Hair follicle dermal papilla cell (primary cell): ENCODE measurements around the gene VPS11. TPM values are rescaled to one million over a fixed set of nuclear protein-coding genes. Genes with fewer than 3 reads are reported as not detected.

Experiments used
- total RNA-seq: library from RNA; depleted of rRNA; stranded (reverse); fragments of >200 nt; gene quantifications from 2 replicates; pipeline ENCODE4 v1.2.3, GENCODE V29; 2012

VPS11 gene
- 29.4 and 31.7 TPM in 2 replicates for total RNA-seq

GRCh38 chr11:119067371-119068222 lies at the start of gene VPS11:
Gene VPS11, plus strand, starts transcription at chr11:119067818. Its CDS starts 6 bp downstream, at chr11:119067824.

GRCh38 chr11:119018074-119018938 lies 49.3 kb upstream of the VPS11 start, which contains the start of the genes RPS25 and TRAPPC4:
Gene RPS25, minus strand, starts transcription at chr11:119018343. Its CDS starts 59 bp downstream, at chr11:119018284.
Gene TRAPPC4, plus strand, starts transcription at chr11:119018766. Its CDS starts 30 bp downstream, at chr11:119018796.

GRCh38 chr11:119030329-119031047 lies 37.1 kb upstream of the VPS11 start, which contains the start of gene SLC37A4:
Gene SLC37A4, minus strand, starts transcription at chr11:119030877.

GRCh38 chr11:119057000-119057769 lies 10.4 kb upstream of the VPS11 start, which contains the start of gene HYOU1:
Gene HYOU1, minus strand, starts transcription at chr11:119057205. Its CDS starts 1,045 bp downstream, at chr11:119056160.

GRCh38 chr11:119084663-119085436 lies 17.2 kb downstream of the VPS11 start, which contains the start of gene HMBS:
Gene HMBS, plus strand, starts transcription at chr11:119084881. Its CDS starts 153 bp downstream, at chr11:119085034.

GRCh38 chr11:119101759-119102423 lies 34.3 kb downstream of the VPS11 start, which contains the start of gene DPAGT1:
Gene DPAGT1, minus strand, starts transcription at chr11:119101853. Its CDS starts 198 bp downstream, at chr11:119101655.

GRCh38 chr11:119106564-119107537 lies 39.2 kb downstream of the VPS11 start, which contains the start of gene C2CD2L:
Gene C2CD2L, plus strand, starts transcription at chr11:119107344. Its CDS starts 398 bp downstream, at chr11:119107742.

GRCh38 chr11:119121008-119121810 lies 53.6 kb downstream of the VPS11 start, which contains the start of gene HINFP:
Gene HINFP, plus strand, starts transcription at chr11:119121580. Its CDS starts 5,365 bp downstream, at chr11:119126945.

Other genes with a start within 250 kb of the VPS11 start
- not detected in 2 replicates for gene CXCR5, start 183.9 kb upstream of the VPS11 start, total RNA-seq
- 60.5 and 63.8 TPM in 2 replicates for gene BCL9L, start 141.9 kb upstream of the VPS11 start, total RNA-seq
- gene UPK2, start 111.5 kb upstream of the VPS11 start, total RNA-seq: not detected in 2 replicates
- gene FOXR1, start 96.1 kb upstream of the VPS11 start, total RNA-seq: not detected in 2 replicates
- gene CENATAC, start 69.7 kb upstream of the VPS11 start, total RNA-seq: 24.5 and 26.4 TPM in 2 replicates
- gene RPS25, start 49.5 kb upstream of the VPS11 start, total RNA-seq: 360 and 436 TPM in 2 replicates
- 36.9 and 38.5 TPM in 2 replicates for gene TRAPPC4, start 49.1 kb upstream of the VPS11 start, total RNA-seq
- gene SLC37A4, start 36.9 kb upstream of the VPS11 start, total RNA-seq: 10.7 and 11.8 TPM in 2 replicates
- 110 and 138 TPM in 2 replicates for gene HYOU1, start 10.6 kb upstream of the VPS11 start, total RNA-seq
- gene HMBS, start 17.1 kb downstream of the VPS11 start, total RNA-seq: 7.3 and 9.7 TPM in 2 replicates
- 15.1 and 20.1 TPM in 2 replicates for gene DPAGT1, start 34.0 kb downstream of the VPS11 start, total RNA-seq
- gene C2CD2L, start 39.5 kb downstream of the VPS11 start, total RNA-seq: 2.8 and 4.4 TPM in 2 replicates
- 18.0 and 25.3 TPM in 2 replicates for gene HINFP, start 53.8 kb downstream of the VPS11 start, total RNA-seq
- gene ABCG4, start 81.2 kb downstream of the VPS11 start, total RNA-seq: 0.12 and 0.32 TPM in 2 replicates
- gene NLRX1, start 100.9 kb downstream of the VPS11 start, total RNA-seq: 27.7 and 28.7 TPM in 2 replicates
- not detected in 2 replicates for gene NHERF4, start 117.7 kb downstream of the VPS11 start, total RNA-seq
- gene CBL, start 138.5 kb downstream of the VPS11 start, total RNA-seq: 12.5 and 16.2 TPM in 2 replicates
- gene MCAM, start 249.3 kb downstream of the VPS11 start, total RNA-seq: 20.0 and 60.7 TPM in 2 replicates